Activated CD8-positive, alpha-beta T cell treated with anti-CD3 and anti-CD28 coated beads, Interleukin-2, amount 10 ng/mL, durations not matched to agents 7 days and 5 days (primary cell): Measurements from ENCODE around the gene N4BP2. TPM values are rescaled to one million over a fixed set of nuclear protein-coding genes. Genes with fewer than 3 reads are reported as not detected.
A peak's percentile ranks its signal among the peaks of the same experiment; 100 is the strongest.
"Not testable (repeated sequence)": the region's sequence is repeated elsewhere in the genome, so short reads cannot be mapped to it uniquely, and the experiment has no call there.

Experiments
- ATAC-seq: fragments of 150-1000 bp; cut with Tn5 transposase; one replicate; pipeline ENCODE4 v1.10.0; 2021; ENCODE audit warnings: moderate library complexity
- CTCF ChIA-PET: fragments of 350-600 bp; sonication (Branson Sonifier 250); formaldehyde crosslinking; loops from one replicate; lab custom pipeline; 2021; ENCODE audit warnings: antibody characterized with exemption; lab: Charles Lee
- POLR2A ChIA-PET: fragments of 350-600 bp; sonication (Branson Sonifier 250); formaldehyde crosslinking; loops from one replicate; lab custom pipeline; 2021; ENCODE audit warnings: antibody characterized with exemption; lab: Charles Lee
- DNase-seq: peaks from one replicate; pipeline ENCODE4 v3.0.0-alpha.2; 2020
- H3K27ac Mint-ChIP-seq: one replicate; pipeline ENCODE4 v1.8.0; 2021; ENCODE audit warnings: mild to moderate bottlenecking, mixed read lengths
- H3K27me3 Mint-ChIP-seq: one replicate; pipeline ENCODE4 v1.8.0; 2021; ENCODE audit warnings: low read depth, mixed read lengths
- H3K36me3 Mint-ChIP-seq: one replicate; pipeline ENCODE4 v1.8.0; 2021; ENCODE audit warnings: low read depth, mixed read lengths
- H3K4me1 Mint-ChIP-seq: one replicate; pipeline ENCODE4 v1.8.0; 2021; ENCODE audit warnings: low read depth, mixed read lengths
- H3K4me3 Mint-ChIP-seq: one replicate; pipeline ENCODE4 v1.8.0; 2021; ENCODE audit warnings: mild to moderate bottlenecking, mixed read lengths
- H3K9me3 Mint-ChIP-seq: one replicate; pipeline ENCODE4 v1.8.0; 2022; ENCODE audit warnings: mixed read lengths; ENCODE audit not compliant: insufficient read depth
- total RNA-seq, 2 experiments: library from RNA; stranded (reverse); gene quantifications; one replicate each; pipeline ENCODE4 v1.2.3, GENCODE V29; 2021

The N4BP2 gene
- total RNA-seq, 2 experiments from 2014 or later, result 25.1 to 29.0 TPM

- Mint-ChIP-seq H3K36me3 (peaks cover 18% of the 10 kb centered on the region), H3K4me1 (peaks cover 2% of the 10 kb centered on the region), H3K4me3 (no peak overlapping the region), H3K27me3 (no peaks in the 10 kb centered on the region), H3K9me3 (no peaks in the 10 kb centered on the region), H3K27ac (no peak overlapping the region)
- ChIA-PET POLR2A (no interaction called here), CTCF (interaction anchor here (0.6 kb wide), 1 partner anchor 8 kb away, joined by 4 read pairs; no protein-coding TSS in a partner anchor)
- no peak for DNase-seq
- ATAC-seq, result no peak
Observed at GRCh38 chr4:40087799-40088366, 31.2 kb downstream of the N4BP2 start.

GRCh38 chr4:40093400-40093799 is 36.8 kb downstream of the N4BP2 start:
- ATAC-seq, H3K4me1 Mint-ChIP-seq, DNase-seq, H3K4me3 Mint-ChIP-seq, H3K9me3 Mint-ChIP-seq, CTCF ChIA-PET, H3K27me3 Mint-ChIP-seq, POLR2A ChIA-PET, H3K27ac Mint-ChIP-seq: not testable (repeated sequence)
- H3K36me3 Mint-ChIP-seq, result peaks cover 23% of the 10 kb centered on the region

- DNase-seq, result no peak
- Mint-ChIP-seq H3K4me3 (no peak overlapping the region), H3K27ac (no peak overlapping the region), H3K4me1 (no peaks in the 10 kb centered on the region), H3K36me3 (peaks cover 24% of the 10 kb centered on the region), H3K27me3 (no peaks in the 10 kb centered on the region), H3K9me3 (peaks cover 3% of the 10 kb centered on the region)
- ChIA-PET POLR2A (interaction anchor here (0.7 kb wide), 1 partner anchor 253 kb away, joined by 3 read pairs; no protein-coding TSS in a partner anchor), CTCF (no interaction called here)
- no peak for ATAC-seq
Observed at GRCh38 chr4:40099010-40099409, 42.4 kb downstream of the N4BP2 start.

- H3K4me3 Mint-ChIP-seq, DNase-seq, H3K9me3 Mint-ChIP-seq, CTCF ChIA-PET, H3K27me3 Mint-ChIP-seq, POLR2A ChIA-PET, H3K27ac Mint-ChIP-seq, ATAC-seq, H3K4me1 Mint-ChIP-seq: not testable (repeated sequence)
- H3K36me3 Mint-ChIP-seq, result peaks cover 38% of the 10 kb centered on the region
Observed at GRCh38 chr4:40107150-40107549, 50.5 kb downstream of the N4BP2 start.

- no peaks in the 10 kb centered on the region for H3K9me3 Mint-ChIP-seq
- H3K4me3 Mint-ChIP-seq, result no peak overlapping the region
- ChIA-PET POLR2A (no interaction called here), CTCF (no interaction called here)
- H3K36me3 Mint-ChIP-seq, result peaks cover 34% of the 10 kb centered on the region
- H3K4me1 Mint-ChIP-seq, result no peaks in the 10 kb centered on the region
- H3K27ac Mint-ChIP-seq, result no peak overlapping the region
- no peak for DNase-seq
- ATAC-seq, result no peak
- no peaks in the 10 kb centered on the region for H3K27me3 Mint-ChIP-seq
Observed at GRCh38 chr4:40112027-40112792, 55.6 kb downstream of the N4BP2 start.

GRCh38 chr4:40114206-40114605 is 57.6 kb downstream of the N4BP2 start:
- H3K36me3 Mint-ChIP-seq, result peaks cover 38% of the 10 kb centered on the region
- CTCF ChIA-PET, result interaction anchor here (1.5 kb wide), 1 partner anchor 211 kb away, joined by 5 read pairs; no protein-coding TSS in a partner anchor
- ATAC-seq (no peak), DNase-seq (no peak)
- H3K4me1 Mint-ChIP-seq, result no peaks in the 10 kb centered on the region
- no peaks in the 10 kb centered on the region for H3K27me3 Mint-ChIP-seq
- no peak overlapping the region for H3K27ac Mint-ChIP-seq
- POLR2A ChIA-PET, result no interaction called here
- H3K4me3 Mint-ChIP-seq, result no peak overlapping the region
- H3K9me3 Mint-ChIP-seq, result no peaks in the 10 kb centered on the region

GRCh38 chr4:40118861-40119260 is 62.2 kb downstream of the N4BP2 start:
- ATAC-seq (no peak), DNase-seq (no peak)
- no peak overlapping the region for H3K27ac Mint-ChIP-seq
- H3K36me3 Mint-ChIP-seq, result peaks cover 35% of the 10 kb centered on the region
- peaks cover 23% of the 10 kb centered on the region for H3K4me1 Mint-ChIP-seq
- no peaks in the 10 kb centered on the region for H3K27me3 Mint-ChIP-seq
- no peak overlapping the region for H3K4me3 Mint-ChIP-seq
- H3K9me3 Mint-ChIP-seq, result no peaks in the 10 kb centered on the region
- POLR2A ChIA-PET, result interaction anchor here (0.6 kb wide), 1 partner anchor 88 kb away, joined by 5 read pairs; no protein-coding TSS in a partner anchor
- CTCF ChIA-PET, result interaction anchor here (0.9 to 1.6 kb wide), 4 partner anchors 10 to 650 kb away, joined by 3 to 4 read pairs (median 3); no protein-coding TSS in a partner anchor

- POLR2A ChIA-PET, result interaction anchor here (0.6 kb wide), 1 partner anchor 88 kb away, joined by 5 read pairs; no protein-coding TSS in a partner anchor
- ATAC-seq (no peak), DNase-seq (no peak)
- Mint-ChIP-seq H3K27me3 (no peaks in the 10 kb centered on the region), H3K27ac (no peak overlapping the region), H3K4me1 (peaks cover 23% of the 10 kb centered on the region), H3K4me3 (no peak overlapping the region), H3K9me3 (no peaks in the 10 kb centered on the region), H3K36me3 (peaks cover 31% of the 10 kb centered on the region)
- CTCF ChIA-PET, result interaction anchor here (0.9 to 1.6 kb wide), 3 partner anchors 10 to 206 kb away, joined by 3 to 4 read pairs (median 3); no protein-coding TSS in a partner anchor
Observed at GRCh38 chr4:40119344-40119743, 62.7 kb downstream of the N4BP2 start.

- Mint-ChIP-seq H3K27me3 (no peaks in the 10 kb centered on the region), H3K4me3 (no peak overlapping the region), H3K27ac (peak overlapping the region; percentile 10), H3K4me1 (peaks cover 33% of the 10 kb centered on the region), H3K9me3 (no peaks in the 10 kb centered on the region), H3K36me3 (peaks cover 37% of the 10 kb centered on the region)
- ChIA-PET CTCF (interaction anchor here (1.1 to 2.5 kb wide), 6 partner anchors 8 to 204 kb away, joined by 3 to 9 read pairs (median 3); no protein-coding TSS in a partner anchor), POLR2A (interaction anchor here (0.6 kb wide), 1 partner anchor 76 kb away, joined by 3 read pairs; the partner anchor contains the start of gene RHOH)
- peak; percentile 25 for DNase-seq
- ATAC-seq, result no peak
Observed at GRCh38 chr4:40121515-40121914, 64.9 kb downstream of the N4BP2 start.

GRCh38 chr4:40122941-40123340 is 66.3 kb downstream of the N4BP2 start:
- Mint-ChIP-seq H3K27ac (no peak overlapping the region), H3K27me3 (no peaks in the 10 kb centered on the region), H3K4me3 (no peak overlapping the region), H3K4me1 (peaks cover 33% of the 10 kb centered on the region), H3K9me3 (no peaks in the 10 kb centered on the region), H3K36me3 (peaks cover 34% of the 10 kb centered on the region)
- ATAC-seq (no peak), DNase-seq (no peak)
- ChIA-PET POLR2A (no interaction called here), CTCF (interaction anchor here (0.7 to 1.3 kb wide), 4 partner anchors 20 to 718 kb away, joined by 3 read pairs; no protein-coding TSS in a partner anchor)

GRCh38 chr4:40124690-40125089 is 68.0 kb downstream of the N4BP2 start:
- Mint-ChIP-seq H3K4me1 (peaks cover 33% of the 10 kb centered on the region), H3K36me3 (peaks cover 26% of the 10 kb centered on the region), H3K27ac (peak overlapping the region; percentile 89), H3K27me3 (no peaks in the 10 kb centered on the region), H3K4me3 (no peak overlapping the region), H3K9me3 (no peaks in the 10 kb centered on the region)
- DNase-seq (peak; percentile 43), ATAC-seq (peak; percentile 85)
- POLR2A ChIA-PET, result no interaction called here
- CTCF ChIA-PET, result no interaction called here
